Measurements from ENCODE around the gene SDC1. TPM values are rescaled to one million over a fixed set of nuclear protein-coding genes. Genes with fewer than 3 reads are reported as not detected.
A peak's percentile ranks its signal among the peaks of the same experiment; 100 is the strongest.
"Not testable (repeated sequence)": the region's sequence is repeated elsewhere in the genome, so short reads cannot be mapped to it uniquely, and the experiment has no call there.

The SDC1 gene, protein sequence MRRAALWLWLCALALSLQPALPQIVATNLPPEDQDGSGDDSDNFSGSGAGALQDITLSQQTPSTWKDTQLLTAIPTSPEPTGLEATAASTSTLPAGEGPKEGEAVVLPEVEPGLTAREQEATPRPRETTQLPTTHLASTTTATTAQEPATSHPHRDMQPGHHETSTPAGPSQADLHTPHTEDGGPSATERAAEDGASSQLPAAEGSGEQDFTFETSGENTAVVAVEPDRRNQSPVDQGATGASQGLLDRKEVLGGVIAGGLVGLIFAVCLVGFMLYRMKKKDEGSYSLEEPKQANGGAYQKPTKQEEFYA
- total RNA-seq (10 to 100 TPM in 6 of 9 donors, 1 to 10 TPM in 3; 3.1 to 74.2 (median 21.9) TPM), polyA plus RNA-seq (10 to 100 TPM in 1 of 3 donors, 1 to 10 TPM in 2; 6.7 to 19.2 (median 6.7) TPM)
- long read RNA-seq, donor 1, partial matches to known transcripts = 0 of 1 reads
- long read RNA-seq, donor 1, other reads (novel, unspliced or antisense) = 0 of 1 reads
- long read RNA-seq, donor 2, partial matches to known transcripts = 10 of 12 reads
- long read RNA-seq, donor 2, other reads (novel, unspliced or antisense) = 0 of 12 reads
- long read RNA-seq, donor 3, partial matches to known transcripts = 0 of 1 reads
- long read RNA-seq, donor 3, other reads (novel, unspliced or antisense) = 0 of 1 reads
- long read RNA-seq, donor 4, partial matches to known transcripts = 0 of 8 reads
- long read RNA-seq, donor 4, other reads (novel, unspliced or antisense) = 4 of 8 reads
- long read RNA-seq, donor 5, partial matches to known transcripts = 1 of 5 reads
- long read RNA-seq, donor 5, other reads (novel, unspliced or antisense) = 1 of 5 reads
- long read RNA-seq, donor 6, partial matches to known transcripts = 0 of 2 reads
- long read RNA-seq, donor 6, other reads (novel, unspliced or antisense) = 2 of 2 reads
- long read RNA-seq, donor 7 = 0 reads
- long read RNA-seq, donor 8, partial matches to known transcripts = 0 of 3 reads
- long read RNA-seq, donor 8, other reads (novel, unspliced or antisense) = 0 of 3 reads
- long read RNA-seq, donor 9 = 0 reads
- long read RNA-seq, donor 10, partial matches to known transcripts = 0 of 1 reads
- long read RNA-seq, donor 10, other reads (novel, unspliced or antisense) = 0 of 1 reads

DNA sequence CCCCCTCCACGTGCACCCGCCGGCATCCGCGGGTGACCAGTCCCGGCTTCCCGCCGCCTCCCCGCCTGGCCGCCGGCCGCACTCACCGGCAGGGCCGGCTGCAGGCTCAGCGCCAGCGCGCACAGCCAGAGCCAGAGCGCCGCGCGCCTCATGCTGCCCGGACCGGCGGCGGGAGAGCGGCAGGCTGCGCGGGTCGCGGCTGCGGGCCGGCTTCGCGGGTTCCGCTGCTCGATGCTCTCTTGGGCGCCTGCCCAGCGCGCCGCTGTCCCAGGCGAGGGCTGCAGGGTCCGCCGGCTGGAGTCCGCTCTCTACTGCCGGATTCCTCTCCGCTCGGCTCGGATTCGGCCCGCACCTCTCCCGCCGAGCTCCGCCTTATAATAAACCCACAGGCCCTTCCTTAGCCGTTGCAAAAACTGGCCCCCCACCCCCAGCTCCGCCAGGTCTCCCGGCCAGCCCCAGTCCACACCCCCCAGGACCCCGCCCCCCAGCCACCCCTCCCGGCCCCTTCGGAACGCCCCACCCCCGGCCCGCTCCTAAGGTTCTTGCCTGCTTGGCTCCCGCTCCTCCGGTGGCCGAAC lies at the start of gene SDC1:
TSS of gene SDC1 (minus strand) at position 415 of the 578 bp plus-strand sequence. CDS start at position 152, 263 bp downstream.
- intact Hi-C loops (cut with DNase I) = loop anchor here (5.0 kb wide), 3 partner anchors 48 to 113 kb away; no protein-coding TSS in a partner anchor
- 0 to 1% methylated on average over 62 to 64 of the region's 65 CpGs; no CpG with 5 or more reads in 2 of the 4 donors for WGBS, 4 donors
- TF ChIP-seq, protein P1, sequence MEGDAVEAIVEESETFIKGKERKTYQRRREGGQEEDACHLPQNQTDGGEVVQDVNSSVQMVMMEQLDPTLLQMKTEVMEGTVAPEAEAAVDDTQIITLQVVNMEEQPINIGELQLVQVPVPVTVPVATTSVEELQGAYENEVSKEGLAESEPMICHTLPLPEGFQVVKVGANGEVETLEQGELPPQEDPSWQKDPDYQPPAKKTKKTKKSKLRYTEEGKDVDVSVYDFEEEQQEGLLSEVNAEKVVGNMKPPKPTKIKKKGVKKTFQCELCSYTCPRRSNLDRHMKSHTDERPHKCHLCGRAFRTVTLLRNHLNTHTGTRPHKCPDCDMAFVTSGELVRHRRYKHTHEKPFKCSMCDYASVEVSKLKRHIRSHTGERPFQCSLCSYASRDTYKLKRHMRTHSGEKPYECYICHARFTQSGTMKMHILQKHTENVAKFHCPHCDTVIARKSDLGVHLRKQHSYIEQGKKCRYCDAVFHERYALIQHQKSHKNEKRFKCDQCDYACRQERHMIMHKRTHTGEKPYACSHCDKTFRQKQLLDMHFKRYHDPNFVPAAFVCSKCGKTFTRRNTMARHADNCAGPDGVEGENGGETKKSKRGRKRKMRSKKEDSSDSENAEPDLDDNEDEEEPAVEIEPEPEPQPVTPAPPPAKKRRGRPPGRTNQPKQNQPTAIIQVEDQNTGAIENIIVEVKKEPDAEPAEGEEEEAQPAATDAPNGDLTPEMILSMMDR (IDR thresholded peaks at IDR 0.05) = peak in 1 of 6 experiments; percentile 18
- peak in 1 of 2 donors; percentile 50 for TF ChIP-seq POLR2A (IDR thresholded peaks at IDR 0.05)
- H3K27ac ChIP-seq = peak within 1 kb of the TSS in 4 of 5 donors; percentile 56 to 92 (median 74)
- H3K9me3 ChIP-seq (replicated peaks in 1 of 3) = no peaks in the 10 kb centered on the region
- peaks cover 6% of the 10 kb centered on the region for H3K27me3 ChIP-seq
- H3K4me3 ChIP-seq = peak within 1 kb of the TSS in 2 of 4 donors; percentile 46 to 83
- DNase-seq = peak; percentile 68 to 80 (median 71)
- no peaks in the 10 kb centered on the region for H3K36me3 ChIP-seq (replicated peaks in 1 of 2)
- H3K4me1 ChIP-seq (replicated peaks in 1 of 2) = peaks cover 0 to 10% of the 10 kb centered on the region in 2 donors

DNA sequence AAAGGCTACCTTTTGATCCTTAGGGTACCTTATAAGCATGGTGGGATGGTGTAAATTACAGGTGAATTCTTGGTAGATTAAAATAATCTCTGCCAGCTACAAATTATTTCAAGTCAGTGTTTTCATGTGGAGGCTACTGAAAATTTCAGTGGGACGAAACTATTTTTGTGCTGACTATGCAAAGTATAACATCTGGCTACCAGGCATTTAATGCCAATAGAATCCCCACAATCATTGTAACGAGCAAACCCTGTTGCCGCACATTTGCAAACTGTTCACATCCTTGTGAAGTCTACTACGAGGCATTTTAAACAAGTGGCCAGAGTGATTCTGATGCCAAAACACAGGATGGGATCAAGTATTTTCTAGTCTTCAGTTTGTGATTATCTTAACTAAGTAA lies 48.1 kb upstream of the SDC1 start:
- intact Hi-C loops (cut with DNase I) = no loop called here
- H3K27ac ChIP-seq = no peak overlapping the region
- TF ChIP-seq, protein P1 (IDR thresholded peaks at IDR 0.05) = no peak
- no peak for TF ChIP-seq POLR2A (IDR thresholded peaks at IDR 0.05)
- DNase-seq = no peak
- no peaks in the 10 kb centered on the region for H3K27me3 ChIP-seq
- H3K9me3 ChIP-seq (replicated peaks in 1 of 3) = no peaks in the 10 kb centered on the region
- no peak overlapping the region for H3K4me3 ChIP-seq
- WGBS, 4 donors = 94 to 98% (median 95%) methylated on average over 4 of the region's 4 CpGs
- H3K4me1 ChIP-seq (replicated peaks in 1 of 2) = no peaks in the 10 kb centered on the region
- H3K36me3 ChIP-seq (replicated peaks in 1 of 2) = peaks cover 0 to 4% of the 10 kb centered on the region in 2 donors

DNA sequence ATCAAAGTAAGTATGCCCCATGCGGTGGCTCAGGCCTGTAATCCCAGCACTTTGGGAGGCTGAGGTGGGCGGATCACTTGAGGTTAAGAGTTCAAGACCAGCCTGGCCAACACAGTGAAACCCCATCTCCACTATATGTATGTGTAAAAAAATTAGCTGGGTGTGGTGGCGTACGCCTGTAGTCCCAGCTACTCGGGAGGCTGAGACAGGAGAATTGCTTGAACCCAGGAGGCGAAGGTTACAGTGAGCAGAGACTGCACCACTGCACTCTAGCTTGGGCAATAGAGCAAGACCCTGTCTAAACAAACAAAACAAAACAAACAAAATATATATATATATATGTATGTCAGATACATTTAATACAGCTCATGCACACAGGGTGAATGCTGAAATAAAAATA lies 43.4 kb upstream of the SDC1 start:
- H3K4me3 ChIP-seq; H3K9me3 ChIP-seq (replicated peaks in 1 of 3); H3K27me3 ChIP-seq; H3K27ac ChIP-seq; H3K36me3 ChIP-seq (replicated peaks in 1 of 2); H3K4me1 ChIP-seq (replicated peaks in 1 of 2); intact Hi-C loops (cut with DNase I); DNase-seq: not testable (repeated sequence)
- 91 to 99% (median 96%) methylated on average over 6 of the region's 6 CpGs for WGBS, 4 donors

DNA sequence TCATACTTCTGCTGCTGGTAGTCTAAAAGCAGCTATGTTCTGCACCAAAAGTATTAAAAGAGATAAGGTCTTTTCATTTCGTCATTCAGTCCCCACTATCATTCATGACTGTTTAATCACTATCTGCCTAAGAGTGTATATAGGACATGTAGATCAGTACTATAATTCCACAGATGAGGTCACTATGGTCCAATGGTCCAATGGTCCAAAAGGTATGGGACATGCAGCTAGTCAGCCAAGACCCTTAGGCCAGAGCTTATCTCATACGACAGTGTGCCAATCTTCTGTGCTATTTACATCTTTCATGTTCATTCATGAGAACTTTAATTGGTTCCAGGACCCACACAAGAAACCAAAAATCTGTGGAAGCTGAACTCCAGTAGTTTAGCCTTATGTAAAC lies 42.6 kb upstream of the SDC1 start:
- TF ChIP-seq, protein P1 (IDR thresholded peaks at IDR 0.05) = no peak
- TF ChIP-seq POLR2A (IDR thresholded peaks at IDR 0.05) = no peak
- WGBS, 4 donors = 73 to 91% (median 84%) methylated on average over 2 of the region's 2 CpGs
- no peak for DNase-seq

More for the DNA sequence above, 42.6 kb upstream of the SDC1 start:
- H3K27me3 ChIP-seq = no peaks in the 10 kb centered on the region
- H3K27ac ChIP-seq = no peak overlapping the region
- H3K4me1 ChIP-seq (replicated peaks in 1 of 2) = peaks cover 0 to 10% of the 10 kb centered on the region in 2 donors
- no peaks in the 10 kb centered on the region for H3K9me3 ChIP-seq (replicated peaks in 1 of 3)
- no peaks in the 10 kb centered on the region for H3K36me3 ChIP-seq (replicated peaks in 1 of 2)
- no peak overlapping the region for H3K4me3 ChIP-seq
- intact Hi-C loops (cut with DNase I) = no loop called here
